Heart right ventricle (tissue), 16 donors: ENCODE results near the gene PLEKHG3. TPM values are rescaled to one million over a fixed set of nuclear protein-coding genes. Genes with fewer than 3 reads are reported as not detected.
A peak's percentile ranks its signal among the peaks of the same experiment; 100 is the strongest.

Experiments used
- ATAC-seq, 8 donors: fragments of 200-7000 bp; cut with Tn5 transposase; one replicate each; pipeline ENCODE4 v1.9.1; 2020; ENCODE audit warnings: mild to moderate bottlenecking in 8 of 8, moderate library complexity in 8 of 8, moderate number of reproducible peaks in 1 of 8
- DNase-seq, 2 donors: peaks; one replicate each; pipeline ENCODE4 v3.0.0-alpha.2; 2020
- H3K27ac ChIP-seq, 10 donors: fragments of 200-600 bp; sonication (generic) in 2 of 10; one replicate each; pipeline versions ENCODE4 v1.5.0 to v1.8.0; 2020 to 2022; ENCODE audit warnings: mild to moderate bottlenecking in 3 of 10
- H3K27me3 ChIP-seq, 7 donors: fragments of 200-600 bp; one replicate each; pipeline ENCODE4 v1.8.0; 2021 to 2022; ENCODE audit warnings: mild to moderate bottlenecking in 2 of 7
- H3K36me3 ChIP-seq, 9 donors: fragments of 200-600 bp; sonication (generic) in 1 of 9; one replicate each; pipeline versions ENCODE4 v1.5.0 to v1.8.0; 2020 to 2022; ENCODE audit warnings: mild to moderate bottlenecking in 2 of 9
- H3K4me1 ChIP-seq, 9 donors: fragments of 200-600 bp; sonication (generic) in 1 of 9; one replicate each; pipeline versions ENCODE4 v1.5.0 to v1.8.0; 2020 to 2022; ENCODE audit warnings: mild to moderate bottlenecking in 4 of 9
- H3K4me3 ChIP-seq, 10 donors: fragments of 200-600 bp; sonication (generic) in 2 of 10; one replicate each; pipeline versions ENCODE4 v1.5.0 to v1.8.0; 2020 to 2022; ENCODE audit warnings: mild to moderate bottlenecking in 7 of 10, moderate library complexity in 2 of 10
- H3K9me3 ChIP-seq, 11 donors: fragments of 200-600 bp in 10 of 11; sonication (generic) in 2 of 11; one replicate each; pipeline versions ENCODE4 v1.5.0 to v1.8.0; 2013 to 2022; ENCODE audit warnings: mild to moderate bottlenecking in 2 of 11, control low read depth in 1 of 11, moderate library complexity in 1 of 11
- CTCF ChIP-seq, 9 donors: fragments of 200-600 bp; sonication (generic) in 2 of 9; IDR thresholded peaks; one replicate each; pipeline versions ENCODE4 v1.5.0 to v1.8.0; 2021 to 2022; ENCODE audit warnings: antibody characterized with exemption in 9 of 9, mild to moderate bottlenecking in 5 of 9, moderate library complexity in 1 of 9
- WGBS, 2 donors: extraction: QIAGEN DNeasy Blood & Tissue Kit; methylation state at CpG; one replicate each; pipeline ENCODE4 v1.1.7; 2013; ENCODE audit warnings: inconsistent platforms in 1 of 2; 5-methylcytosine and 5-hydroxymethylcytosine counted together
- intact Hi-C, 10 donors: fragments of 100-400 bp; cut with DNase I; formaldehyde crosslinking; loops; one replicate each; pipeline versions ENCODE4 v1.11.1 to v1.14.2; 2022
- polyA plus RNA-seq, 2 donors: library from polyadenylated mRNA; stranded (reverse); fragments of 200-250 nt; gene quantifications; one replicate each; pipeline ENCODE4 v1.2.3, GENCODE V29; 2013
- total RNA-seq, 10 donors: library from RNA; stranded (reverse); fragmentation: NEBNext Ultra II Directional in 3 of 10; extraction: Animal tissue kit (Norgen Biotek cat#: 25700) in 3 of 10; gene quantifications; one replicate each; pipeline versions ENCODE4 v1.2.1 to v1.2.4, GENCODE V29; 2021 to 2023
- donor health status: Arrhythmogenic right ventricular cardiomyopathy.
- donor health status: ischemic (EF 13 %, LVEDD 7.1; RV severe dilation, severe dysfunction).
- donor health status: healthy with polysubstance abuse.
- donor health status: DM: no; HTN: yes; CAD: no.
- donor health status: DM: no; HTN: no; CAD: no.
- donor health status: ischemic (EF 25% LVEDD 6.9; RV normal size, moderate dysfunction).
- donor health status: ischemic (EF 25% LVEDD 5.7; RV mildly dilated, moderate dysfunction).
- donor health status: healthy.
- donor health status: DM: yes; HTN: yes; CAD: no.
- donor health status: Ischemic cardiomyopathy.
- donor health status: ischemic (EF 35%, LVEDD 5.7; RV mildly dilated, moderate dysfunction).
- donor health status: nonischemic (EF 11% LVEDD 7.7; RV severe dilation, severe dysfunction).
- donor health status: DM: yes; HTN: yes; CAD: no.
- donor health status: PGD.
- donor health status: ischemic (EF 29% LVEDD 5.4; RV normal size, mild dysfunction).
- donor health status: nonischemic (EF 23%, LVEDD 6.1; RV moderate dilation, normal function).

PLEKHG3 gene
- total and polyA plus RNA-seq, 12 donors = 5.0 to 25.5 (median 15.4) TPM

- Histone ChIP-seq H3K9me3 (no peaks in the 10 kb centered on the region), H3K27ac (peak overlapping the region in 8 of 10 donors; percentile 41 to 85 (median 80)), H3K4me1 (peaks cover 8 to 49% (median 31%) of the 10 kb centered on the region in 9 donors), H3K36me3 (no peaks in the 10 kb centered on the region), H3K4me3 (no peak overlapping the region), H3K27me3 (no peaks in the 10 kb centered on the region)
- WGBS, 2 donors = 84 to 96% methylated on average over 15 of the region's 15 CpGs
- TF ChIP-seq CTCF (IDR thresholded peaks at IDR 0.05) = no peak
- ATAC-seq (peak in 1 of 8 donors; percentile 11), DNase-seq (no peak)
- intact Hi-C loops = loop anchor here in 3 of 10 donors (5.0 kb wide), 2 partner anchors 34 to 74 kb away; no protein-coding TSS in a partner anchor
Observed at GRCh38 chr14:64683264-64683663, 21.0 kb upstream of the PLEKHG3 start.

DNA sequence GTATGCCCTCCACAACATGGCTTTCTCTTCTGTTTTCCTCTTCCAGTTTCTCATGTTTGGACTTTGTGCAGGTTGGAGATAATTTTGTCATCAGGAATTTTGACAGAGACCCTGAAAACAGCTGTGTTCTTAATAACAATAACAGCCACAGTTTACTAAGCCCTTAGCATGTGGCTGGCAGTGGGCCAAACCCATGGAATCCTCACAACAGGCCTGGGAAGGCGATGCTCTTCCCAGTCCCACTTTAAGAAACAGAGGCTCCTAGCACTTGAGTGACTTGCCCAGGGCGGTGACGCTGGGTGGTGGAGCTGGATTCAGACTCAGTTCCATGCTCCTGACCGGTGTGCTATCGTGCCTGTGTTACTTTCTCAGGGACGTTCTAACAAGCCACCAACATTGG lies 20.1 kb upstream of the PLEKHG3 start:
- no peaks in the 10 kb centered on the region for H3K9me3 ChIP-seq
- H3K27me3 ChIP-seq = peaks cover 0 to 6% (median 0%) of the 10 kb centered on the region in 7 donors
- peaks cover 8 to 49% (median 31%) of the 10 kb centered on the region in 9 donors for H3K4me1 ChIP-seq
- intact Hi-C loops = loop anchor here in 3 of 10 donors (5.0 kb wide), 2 partner anchors 33 to 73 kb away; no protein-coding TSS in a partner anchor
- H3K4me3 ChIP-seq = no peak overlapping the region
- peak overlapping the region in 6 of 10 donors; percentile 19 to 82 (median 65) for H3K27ac ChIP-seq
- TF ChIP-seq CTCF (IDR thresholded peaks at IDR 0.05) = no peak
- 62 to 69% methylated on average over 6 of the region's 6 CpGs for WGBS, 2 donors
- peak; percentile 60 to 69 for DNase-seq
- no peak for ATAC-seq
- H3K36me3 ChIP-seq = no peaks in the 10 kb centered on the region

- 64% methylated on average over 10 of the region's 10 CpGs for WGBS, 2 donors
- TF ChIP-seq CTCF (IDR thresholded peaks at IDR 0.05) = no peak
- ATAC-seq = no peak
- peaks cover 8 to 41% (median 26%) of the 10 kb centered on the region in 9 donors for H3K4me1 ChIP-seq
- H3K9me3 ChIP-seq = no peaks in the 10 kb centered on the region
- peaks cover 0 to 6% (median 0%) of the 10 kb centered on the region in 7 donors for H3K27me3 ChIP-seq
- intact Hi-C loops = no loop called here
- no peaks in the 10 kb centered on the region for H3K36me3 ChIP-seq
- DNase-seq = no peak
- H3K4me3 ChIP-seq = no peak overlapping the region
- H3K27ac ChIP-seq = no peak overlapping the region
Observed at GRCh38 chr14:64685371-64686281, 18.6 kb upstream of the PLEKHG3 start.

DNA sequence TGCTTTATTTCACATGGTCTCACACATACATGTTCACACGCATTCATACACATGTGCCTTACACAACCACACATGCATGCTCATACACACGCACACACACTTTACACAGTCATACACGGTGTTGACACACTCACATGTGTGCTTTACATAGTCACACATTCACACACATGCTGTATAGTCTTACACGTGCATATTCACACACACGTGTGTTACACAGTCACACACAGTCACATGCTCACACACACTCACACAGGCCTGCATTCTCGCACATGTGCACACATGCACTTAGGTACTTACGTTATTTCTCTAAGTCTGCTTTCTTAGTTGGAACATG lies 18.0 kb upstream of the PLEKHG3 start:
- ATAC-seq (no peak), DNase-seq (no peak)
- no peak for TF ChIP-seq CTCF (IDR thresholded peaks at IDR 0.05)
- Histone ChIP-seq H3K4me3 (no peak overlapping the region), H3K27ac (no peak overlapping the region), H3K9me3 (no peaks in the 10 kb centered on the region), H3K27me3 (peaks cover 0 to 6% (median 0%) of the 10 kb centered on the region in 7 donors), H3K36me3 (no peaks in the 10 kb centered on the region), H3K4me1 (peaks cover 8 to 38% (median 21%) of the 10 kb centered on the region in 9 donors)
- 81 to 82% methylated on average over 7 of the region's 7 CpGs for WGBS, 2 donors
- intact Hi-C loops = no loop called here
